HG03097 (cell line): ENCODE data around the gene ARF4.
"Not testable (repeated sequence)": the region's sequence is repeated elsewhere in the genome, so short reads cannot be mapped to it uniquely, and the experiment has no call there.

ENCODE experiments used
- ATAC-seq: cut with Tn5 transposase; IDR thresholded peaks from one replicate; pipeline ENCODE4 v1.9.1; 2021; ENCODE audit not compliant: unreplicated experiment, low FRiP score

Gene ARF4

GRCh38 chr3:57597127-57597923 is at the start of gene ARF4:
ARF4 (minus strand) TSS chr3:57597344; CDS start chr3:57597140, 204 bp downstream.
- ATAC-seq, result peak; percentile 90

- ATAC-seq, result no peak
Observed at GRCh38 chr3:57646723-57647122, 49.6 kb upstream of the ARF4 start.

DNA sequence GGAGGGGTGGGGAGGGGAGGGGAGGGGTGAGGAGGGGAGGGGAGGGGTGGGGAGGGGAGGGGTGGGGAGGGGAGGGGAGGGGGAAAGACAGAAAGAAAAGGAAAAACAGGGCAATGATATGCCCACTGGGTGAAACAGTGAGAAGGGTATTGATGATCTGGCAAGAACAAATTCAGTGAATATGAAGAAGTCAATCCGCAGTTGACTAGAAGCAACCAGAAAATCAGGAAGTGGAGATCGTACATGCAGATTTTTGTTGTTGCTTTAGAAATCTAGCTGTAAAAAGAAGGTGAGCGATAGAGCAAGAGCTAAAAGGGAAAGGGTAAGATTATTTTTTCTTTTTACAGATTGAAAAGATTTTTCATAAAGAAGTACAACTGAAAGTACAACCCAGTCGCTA is 47.6 kb upstream of the ARF4 start:
- ATAC-seq, result no peak

- ATAC-seq, result no peak
Observed at GRCh38 chr3:57637391-57637790, 40.2 kb upstream of the ARF4 start.

DNA sequence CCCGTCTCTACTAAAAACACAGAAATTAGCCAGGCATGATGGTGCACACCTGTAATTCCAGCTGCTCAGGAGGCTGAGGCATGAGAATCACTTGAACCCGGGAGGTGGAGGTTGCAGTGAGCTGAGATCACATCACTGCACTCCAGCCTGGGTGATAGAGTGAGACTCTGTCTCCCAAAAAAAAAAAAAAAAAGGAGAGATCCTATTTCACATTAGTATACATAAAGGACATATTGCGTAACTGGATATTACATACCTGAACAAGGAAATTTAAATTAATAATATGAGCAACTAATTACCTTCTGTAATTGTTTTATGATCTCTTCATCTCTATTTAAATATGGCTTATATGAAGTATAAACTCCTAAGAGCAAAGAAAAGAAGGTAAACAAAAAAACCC is 37.1 kb upstream of the ARF4 start:
- not testable (repeated sequence) for ATAC-seq

- ATAC-seq, result no peak
Observed at GRCh38 chr3:57627976-57628375, 30.8 kb upstream of the ARF4 start.

DNA sequence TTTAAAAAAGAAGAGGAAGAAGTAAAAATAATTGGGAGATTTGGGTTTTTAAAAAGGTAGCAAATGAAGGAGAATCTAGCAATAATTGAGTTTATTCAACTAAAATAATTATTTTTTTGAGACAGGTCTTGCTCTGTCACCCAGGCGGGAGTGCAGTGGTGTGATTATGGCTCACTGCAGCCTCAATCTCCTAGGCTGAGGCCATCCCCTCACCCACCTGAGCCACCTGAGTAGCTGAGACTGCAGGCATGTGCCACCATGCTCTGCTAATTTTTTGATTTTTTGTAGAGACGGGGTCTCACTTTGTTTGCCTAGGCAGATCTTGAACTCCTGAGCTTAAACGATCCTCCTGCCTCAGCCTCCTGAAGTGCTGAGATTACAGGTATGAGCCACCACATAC is 27.7 kb upstream of the ARF4 start:
- no peak for ATAC-seq

DNA sequence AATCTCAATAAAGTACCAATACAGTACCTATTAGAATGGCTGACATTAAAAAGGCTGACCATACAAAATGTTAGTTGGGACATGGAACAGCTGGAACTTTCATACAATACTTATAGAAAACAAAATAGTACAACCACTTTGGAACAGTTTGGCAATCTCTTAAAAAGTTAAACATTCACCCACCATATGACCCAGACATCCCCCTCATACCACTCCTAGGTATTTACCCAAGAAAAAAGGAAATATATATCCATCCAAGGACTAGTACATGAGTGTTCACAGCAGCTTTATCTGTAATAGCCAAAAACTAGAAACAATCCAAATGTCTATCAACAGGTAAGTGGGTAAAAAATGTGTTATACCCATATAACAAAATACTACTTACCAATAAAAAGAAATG is 25.2 kb upstream of the ARF4 start:
- no peak for ATAC-seq

GRCh38 chr3:57617739-57618138 is 20.6 kb upstream of the ARF4 start:
- ATAC-seq, result no peak

DNA sequence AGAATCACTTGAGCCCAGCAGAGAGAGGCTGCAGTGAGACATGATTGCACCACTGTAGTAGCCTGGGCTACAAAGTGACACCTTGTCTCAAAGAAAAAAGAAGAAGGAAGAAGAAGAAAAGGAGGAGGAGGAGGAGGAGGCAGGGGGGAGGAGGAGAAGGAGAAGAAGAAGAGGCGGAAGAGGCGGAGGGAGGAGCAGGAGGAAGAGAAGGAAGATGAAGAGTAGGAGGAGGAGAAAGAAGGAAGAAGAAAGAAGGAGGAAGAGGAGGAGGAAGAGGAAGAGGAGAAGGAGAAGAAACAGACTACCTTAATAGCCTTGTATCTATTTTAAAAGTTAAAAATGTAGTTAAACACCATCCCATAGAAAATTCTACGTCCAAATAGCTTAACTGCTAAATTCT is 19.1 kb upstream of the ARF4 start:
- no peak for ATAC-seq

DNA sequence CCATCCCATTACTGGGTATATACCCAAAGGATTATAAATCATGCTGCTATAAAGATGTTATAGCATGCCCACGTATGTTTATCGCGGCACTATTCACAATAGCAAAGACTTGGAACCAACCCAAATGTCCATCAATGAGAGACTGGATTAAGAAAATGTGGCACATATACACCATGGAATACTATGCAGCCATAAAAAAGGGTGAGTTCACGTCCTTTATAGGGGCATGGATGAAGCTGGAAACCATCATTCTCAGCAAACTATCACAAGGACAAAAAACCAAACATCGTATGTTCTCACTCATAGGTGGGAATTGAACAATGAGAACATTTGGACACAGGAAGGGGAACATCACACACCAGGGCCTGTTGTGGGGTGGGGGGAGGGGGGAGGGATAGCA is 14.7 kb upstream of the ARF4 start:
- ATAC-seq, result not testable (repeated sequence)

- no peak for ATAC-seq
Observed at GRCh38 chr3:57605683-57606082, 8.5 kb upstream of the ARF4 start.

DNA sequence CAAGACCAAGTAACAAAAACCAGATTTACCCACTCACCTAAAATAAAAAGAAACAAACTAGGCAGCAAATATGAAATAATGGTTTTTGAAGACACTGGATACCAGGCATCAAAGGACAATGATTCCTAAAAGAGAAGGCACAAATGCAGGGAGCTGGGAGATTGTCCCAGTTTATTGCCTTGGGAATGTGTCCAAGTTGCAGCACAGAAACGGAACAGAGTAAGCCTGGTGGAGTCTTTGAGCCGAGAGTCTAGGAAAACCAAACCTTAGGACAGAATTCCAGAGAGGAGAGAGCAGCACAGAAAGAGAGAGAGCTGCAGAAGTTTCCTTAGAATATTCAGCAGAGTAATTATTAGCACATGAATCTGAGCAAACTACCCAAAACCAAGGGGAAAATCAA is 7.8 kb upstream of the ARF4 start:
- no peak for ATAC-seq

GRCh38 chr3:57600195-57600594 is 3.1 kb upstream of the ARF4 start:
- ATAC-seq, result no peak

GRCh38 chr3:57598765-57599360 is 1.7 kb upstream of the ARF4 start:
- no peak for ATAC-seq

DNA sequence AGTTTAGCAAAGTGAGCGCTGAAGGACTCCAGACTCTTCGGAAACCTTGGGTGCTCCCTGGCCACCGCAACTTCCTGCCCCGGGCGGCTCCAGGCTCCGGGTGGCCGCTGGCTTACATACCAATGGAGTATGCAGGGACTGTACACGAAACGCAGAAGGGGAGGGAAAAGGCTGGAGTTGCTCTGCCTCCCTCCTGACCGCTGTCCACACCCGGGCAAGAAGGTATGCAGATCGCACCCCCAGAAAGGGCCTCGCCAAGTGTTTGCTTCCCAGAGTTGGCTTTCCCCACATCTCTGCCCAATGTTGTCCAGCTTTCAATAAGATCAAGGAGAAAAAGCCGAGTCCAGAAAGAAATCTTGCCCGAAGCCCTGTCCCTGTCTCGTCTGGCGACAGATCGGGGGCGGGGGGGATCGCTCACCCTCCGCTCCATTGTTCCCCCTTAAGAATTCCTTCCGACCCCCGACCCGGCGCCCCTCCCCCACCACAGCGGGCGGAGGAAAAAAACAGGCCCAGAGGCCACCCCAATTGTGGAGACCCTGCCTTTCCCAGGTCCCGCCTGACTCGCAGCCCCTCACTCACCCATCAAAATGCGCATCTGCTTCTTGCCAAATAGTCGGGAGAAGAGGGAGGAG is 533 bp downstream of the ARF4 start:
- ATAC-seq, result no peak

DNA sequence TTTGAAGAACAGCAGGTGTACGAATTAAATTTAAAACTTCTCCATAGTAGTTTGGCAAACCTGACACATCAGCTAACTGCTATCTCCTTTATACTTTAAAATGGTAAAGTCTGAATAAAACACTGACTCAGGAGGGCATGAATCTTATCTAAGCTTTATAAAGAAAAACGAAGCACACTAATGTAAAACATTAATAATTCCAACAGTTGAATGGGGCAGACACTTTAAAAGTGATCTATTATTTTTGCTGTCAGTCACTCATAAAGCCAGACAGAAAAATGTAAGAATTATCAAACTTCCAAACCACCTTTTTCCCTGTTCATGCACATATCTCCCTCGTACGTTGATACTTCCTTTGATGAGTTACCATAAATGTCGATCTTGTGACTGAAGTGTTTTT is 2.6 kb downstream of the ARF4 start:
- ATAC-seq, result no peak

- no peak for ATAC-seq
Observed at GRCh38 chr3:57594144-57594543, 3.0 kb downstream of the ARF4 start.

DNA sequence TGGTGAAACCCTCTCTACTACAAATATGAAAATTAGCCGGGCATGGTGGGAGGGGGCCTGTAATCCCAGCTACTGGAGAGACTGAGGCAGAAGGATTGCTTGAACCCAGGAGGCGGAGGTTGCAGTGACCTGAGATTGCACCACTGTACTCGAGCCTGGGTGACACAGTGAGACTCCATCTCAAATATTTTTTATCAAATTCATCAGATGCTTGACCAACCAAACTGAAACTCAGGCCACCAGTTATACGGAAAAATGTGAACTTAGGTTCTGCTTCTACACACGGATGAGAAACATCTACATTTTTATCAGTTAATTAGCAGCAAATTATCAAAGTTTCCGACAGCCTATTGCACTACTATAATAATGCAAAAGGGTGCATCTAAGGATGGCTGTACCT is 4.8 kb downstream of the ARF4 start:
- ATAC-seq, result no peak

- no peak for ATAC-seq
Observed at GRCh38 chr3:57587905-57588304, 9.2 kb downstream of the ARF4 start.

DNA sequence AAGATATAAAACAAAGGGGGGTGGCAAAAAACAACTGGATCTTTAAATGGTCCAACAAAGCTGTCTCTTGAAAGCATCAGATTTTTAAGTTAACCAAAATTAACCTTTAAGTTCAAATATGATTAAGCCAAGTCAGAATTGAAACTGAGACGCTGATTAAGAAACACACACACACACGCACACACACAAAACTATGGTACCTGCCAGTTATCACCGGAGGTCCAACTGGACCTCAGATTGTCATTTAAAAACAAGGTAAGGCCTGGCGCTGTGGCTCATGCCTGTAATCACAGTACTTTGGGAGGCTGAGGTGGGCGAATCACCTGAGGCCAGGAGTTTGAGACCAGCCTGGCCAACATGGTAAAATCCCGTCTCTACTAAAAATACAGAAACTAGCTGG is 10.4 kb downstream of the ARF4 start:
- ATAC-seq, result no peak

GRCh38 chr3:57583544-57583943 is 13.6 kb downstream of the ARF4 start:
- ATAC-seq, result no peak
